Small intestine (tissue), 7 donors: ENCODE results near the gene B3GLCT. TPM values are rescaled to one million over a fixed set of nuclear protein-coding genes. Genes with fewer than 3 reads are reported as not detected.

Experiments used
- DNase-seq, 2 donors: peaks; one replicate each; pipeline versions ENCODE4 v3.0.0 to v3.0.0-alpha.2; 2013
- FAIRE-seq: peaks from 2 replicates; lab custom pipeline; 2012; peaks lifted over from hg19 to GRCh38; lab: Jason Lieb, UNC
- H3K27ac ChIP-seq, 3 donors: one replicate each; pipeline ENCODE4 v1.5.1; 2013; ENCODE audit warnings: low read length in 2 of 3, mild to moderate bottlenecking in 2 of 3, control low read depth in 1 of 3, inconsistent platforms in 1 of 3, low read depth in 1 of 3, moderate library complexity in 1 of 3
- H3K27me3 ChIP-seq, 3 donors: one replicate each; pipeline ENCODE4 v1.6.1; 2013; ENCODE audit warnings: low read length in 3 of 3, inconsistent platforms in 1 of 3; ENCODE audit not compliant: control insufficient read depth in 3 of 3, insufficient read depth in 3 of 3
- H3K36me3 ChIP-seq, 3 donors: one replicate each; pipeline ENCODE4 v1.6.1; 2013; ENCODE audit warnings: low read length in 3 of 3, inconsistent platforms in 1 of 3, low read depth in 1 of 3, mild to moderate bottlenecking in 1 of 3, moderate library complexity in 1 of 3; ENCODE audit not compliant: control insufficient read depth in 3 of 3, insufficient read depth in 2 of 3
- H3K4me1 ChIP-seq, 3 donors: one replicate each; pipeline ENCODE4 v1.6.1; 2013; ENCODE audit warnings: low read length in 2 of 3, inconsistent platforms in 1 of 3, low read depth in 1 of 3, mild to moderate bottlenecking in 1 of 3, moderate library complexity in 1 of 3; ENCODE audit not compliant: control insufficient read depth in 3 of 3, insufficient read depth in 2 of 3
- H3K4me3 ChIP-seq, 3 donors: one replicate each; pipeline ENCODE4 v1.5.1; 2013; ENCODE audit warnings: low read length in 3 of 3, control low read depth in 1 of 3, inconsistent platforms in 1 of 3, low read depth in 1 of 3, mild to moderate bottlenecking in 1 of 3, moderate library complexity in 1 of 3
- H3K9me3 ChIP-seq, 2 donors: one replicate each; pipeline ENCODE4 v1.6.1; 2013; ENCODE audit warnings: low read depth in 1 of 2, low read length in 1 of 2; ENCODE audit not compliant: control insufficient read depth in 2 of 2, insufficient read depth in 1 of 2
- WGBS, 3 donors: extraction: QIAGEN DNeasy Blood & Tissue Kit; methylation state at CpG; one replicate each; pipeline ENCODE4 v1.1.7; 2013; 5-methylcytosine and 5-hydroxymethylcytosine counted together
- polyA plus RNA-seq, 4 donors: library from polyadenylated mRNA; stranded (reverse) in 3 of 4; unstranded in 1 of 4; fragments of 200-250 nt in 3 of 4; fragments of 120-200 nt in 1 of 4; gene quantifications; one replicate each; pipeline versions ENCODE4 v1.2.1 to v1.2.3, GENCODE V29; 2013
- donor health status: healthy with polysubstance abuse.
- donor health status: control.
- donor health status: control.
- donor health status: Bipolar disorder and iron deficiency.
- donor health status: healthy.

The B3GLCT gene
- polyA plus RNA-seq, 4 donors = 1.6 to 6.1 (median 1.9) TPM

- H3K27me3 ChIP-seq = peaks cover 0 to 3% (median 0%) of the 10 kb centered on the region in 3 donors
- H3K4me1 ChIP-seq = peaks cover 0 to 8% (median 0%) of the 10 kb centered on the region in 3 donors
- H3K9me3 ChIP-seq = peaks cover 0 to 5% of the 10 kb centered on the region in 2 donors
- WGBS, 3 donors = 92 to 95% (median 95%) methylated on average over 6 of the region's 6 CpGs
- H3K27ac ChIP-seq = no peak overlapping the region
- H3K4me3 ChIP-seq = no peak overlapping the region
- FAIRE-seq (no peak), DNase-seq (no peak)
- no peaks in the 10 kb centered on the region for H3K36me3 ChIP-seq
These were observed 7.5 kb upstream of the B3GLCT start for GRCh38 chr13:31192306-31192705.

DNA sequence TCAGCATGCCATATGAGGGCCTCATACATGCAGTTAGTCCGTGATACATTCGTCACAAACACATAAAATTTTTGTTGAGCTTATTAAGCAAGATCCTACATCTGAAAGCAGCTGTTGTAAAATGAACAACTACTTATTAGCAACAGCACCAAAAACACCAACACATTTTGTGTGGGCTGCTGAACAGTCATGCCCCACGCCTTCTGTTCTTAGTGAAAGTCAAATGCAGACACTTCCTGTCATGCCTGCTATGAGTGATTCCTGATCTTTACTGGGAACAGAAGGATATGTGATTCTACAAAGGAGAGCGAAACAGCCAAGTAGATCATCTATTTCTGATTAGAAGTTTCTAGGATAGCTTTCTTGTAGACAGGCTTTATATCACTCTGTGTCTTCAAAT, 4.2 kb upstream of the B3GLCT start:
- no peaks in the 10 kb centered on the region for H3K9me3 ChIP-seq
- no peak for FAIRE-seq
- H3K4me3 ChIP-seq = no peak overlapping the region
- H3K27ac ChIP-seq = no peak overlapping the region
- H3K27me3 ChIP-seq = peaks cover 0 to 3% (median 0%) of the 10 kb centered on the region in 3 donors
- 89 to 95% (median 91%) methylated on average over 4 of the region's 4 CpGs for WGBS, 3 donors
- H3K36me3 ChIP-seq = no peaks in the 10 kb centered on the region
- peaks cover 0 to 16% (median 0%) of the 10 kb centered on the region in 3 donors for H3K4me1 ChIP-seq
- no peak for DNase-seq

DNA sequence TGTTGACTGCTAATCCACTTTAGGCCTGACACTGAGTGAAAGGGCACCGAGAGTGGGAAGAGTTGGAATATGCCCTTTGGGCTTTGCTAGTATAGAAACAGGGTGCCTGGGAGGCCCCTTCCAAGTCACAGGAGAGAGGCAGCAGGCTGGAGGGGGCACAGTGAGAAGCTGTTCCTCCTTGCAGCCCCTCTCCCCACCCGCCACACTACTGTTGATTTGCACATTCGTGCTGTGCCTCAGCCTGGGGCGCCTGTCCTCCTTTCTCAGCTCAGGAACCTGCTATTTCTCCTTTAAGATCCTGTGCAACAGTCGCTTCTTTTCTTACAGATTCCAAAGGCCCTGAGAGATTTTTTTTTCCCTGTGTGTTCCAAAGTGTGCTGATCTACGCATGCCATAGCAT, 2.8 kb upstream of the B3GLCT start:
- H3K9me3 ChIP-seq = no peaks in the 10 kb centered on the region
- no peak overlapping the region for H3K4me3 ChIP-seq
- H3K27ac ChIP-seq = peak overlapping the region in 1 of 3 donors; percentile 55
- 79 to 93% (median 86%) methylated on average over 6 of the region's 6 CpGs for WGBS, 3 donors
- H3K27me3 ChIP-seq = peaks cover 0 to 3% (median 0%) of the 10 kb centered on the region in 3 donors
- peak in 1 of 2 donors; percentile 57 for DNase-seq
- no peak for FAIRE-seq
- H3K4me1 ChIP-seq = peaks cover 2 to 16% (median 5%) of the 10 kb centered on the region in 3 donors
- H3K36me3 ChIP-seq = no peaks in the 10 kb centered on the region

DNA sequence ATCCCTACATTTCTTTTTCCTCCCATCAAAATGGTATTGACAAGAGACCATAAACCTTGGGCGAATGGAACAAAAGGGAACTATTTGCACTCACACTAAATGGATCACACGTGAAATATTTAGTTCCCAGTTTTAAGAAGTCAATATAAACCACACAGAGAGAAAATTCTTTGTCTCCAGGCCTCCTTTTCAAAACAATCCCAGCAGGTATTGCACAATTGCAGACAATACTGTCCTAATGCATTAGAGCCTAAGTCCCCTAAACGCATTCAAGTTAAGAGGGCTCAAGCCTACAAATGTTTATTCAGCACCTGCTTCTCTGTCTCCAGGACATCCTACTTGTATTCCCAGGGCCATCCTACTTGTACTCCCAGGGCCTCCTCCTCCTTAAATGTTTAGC, 1.3 kb upstream of the B3GLCT start:
- Histone ChIP-seq H3K27me3 (no peaks in the 10 kb centered on the region), H3K9me3 (no peaks in the 10 kb centered on the region), H3K36me3 (no peaks in the 10 kb centered on the region), H3K4me1 (peaks cover 2 to 16% (median 5%) of the 10 kb centered on the region in 3 donors), H3K4me3 (no peak overlapping the region), H3K27ac (no peak overlapping the region)
- 78 to 84% (median 81%) methylated on average over 3 of the region's 3 CpGs for WGBS, 3 donors
- no peak for DNase-seq
- FAIRE-seq = no peak

GRCh38 chr13:31199527-31199848, 287 bp upstream of the B3GLCT start:
- Histone ChIP-seq H3K9me3 (no peaks in the 10 kb centered on the region), H3K27ac (peak overlapping the region in 2 of 3 donors; percentile 98 to 99), H3K4me3 (peak overlapping the region in 2 of 3 donors; percentile 38 to 70), H3K4me1 (peaks cover 2 to 16% (median 5%) of the 10 kb centered on the region in 3 donors), H3K27me3 (no peaks in the 10 kb centered on the region), H3K36me3 (no peaks in the 10 kb centered on the region)
- DNase-seq (no peak), FAIRE-seq (no peak)
- WGBS, 3 donors = 1 to 7% (median 4%) methylated on average over 8 to 15 of the region's 15 CpGs

GRCh38 chr13:31200637-31200971, 829 bp downstream of the B3GLCT start:
- peaks cover 2 to 16% (median 5%) of the 10 kb centered on the region in 3 donors for H3K4me1 ChIP-seq
- peak overlapping the region; percentile 64 to 79 (median 70) for H3K4me3 ChIP-seq
- no peaks in the 10 kb centered on the region for H3K27me3 ChIP-seq
- 0 to 1% (median 0%) methylated on average over 22 to 34 of the region's 34 CpGs for WGBS, 3 donors
- peak overlapping the region; percentile 81 to 99 (median 98) for H3K27ac ChIP-seq
- peak; percentile 39 to 87 for DNase-seq
- H3K9me3 ChIP-seq = no peaks in the 10 kb centered on the region
- no peak for FAIRE-seq
- no peaks in the 10 kb centered on the region for H3K36me3 ChIP-seq

DNA sequence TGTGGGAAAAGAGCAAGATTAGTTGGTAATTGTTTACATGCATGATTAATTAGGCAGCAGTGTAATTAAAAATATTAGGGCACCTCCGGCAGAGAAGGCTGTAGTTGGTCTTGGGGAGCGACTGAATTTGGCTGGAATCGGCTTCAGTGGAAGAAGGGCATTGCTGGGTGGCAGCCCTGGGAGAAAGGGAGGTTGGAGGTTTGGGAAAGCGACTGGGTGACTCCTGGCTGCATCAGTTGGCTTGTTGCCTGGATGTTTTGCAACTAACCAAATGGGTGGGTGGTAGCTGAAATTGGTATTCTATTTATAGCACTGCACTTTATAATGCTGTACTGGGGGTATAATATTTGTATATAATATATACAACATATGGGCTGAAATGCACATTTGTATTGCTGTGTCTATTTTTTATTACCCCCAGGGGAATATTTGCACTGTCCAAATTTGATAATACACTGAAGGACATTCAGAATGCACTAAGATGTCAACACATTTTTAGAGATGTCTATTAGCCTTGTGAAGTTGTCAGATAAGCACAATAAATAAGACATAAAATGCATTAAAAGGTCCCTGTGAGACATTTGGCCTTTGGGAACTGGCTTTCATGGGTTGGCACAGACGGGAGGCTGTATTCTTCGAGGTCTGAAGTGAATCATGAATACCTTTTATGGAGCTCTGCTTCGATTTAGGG, 1.7 kb downstream of the B3GLCT start:
- peak overlapping the region in 2 of 3 donors; percentile 64 to 70 for H3K4me3 ChIP-seq
- H3K36me3 ChIP-seq = no peaks in the 10 kb centered on the region
- H3K27me3 ChIP-seq = no peaks in the 10 kb centered on the region
- H3K9me3 ChIP-seq = no peaks in the 10 kb centered on the region
- whole genome bisulfite sequencing, 3 donors = 30 to 50% (median 42%) methylated on average over 7 of the region's 7 CpGs
- no peak overlapping the region for H3K27ac ChIP-seq
- H3K4me1 ChIP-seq = peaks cover 2 to 16% (median 5%) of the 10 kb centered on the region in 3 donors
- FAIRE-seq (no peak), DNase-seq (no peak)

DNA sequence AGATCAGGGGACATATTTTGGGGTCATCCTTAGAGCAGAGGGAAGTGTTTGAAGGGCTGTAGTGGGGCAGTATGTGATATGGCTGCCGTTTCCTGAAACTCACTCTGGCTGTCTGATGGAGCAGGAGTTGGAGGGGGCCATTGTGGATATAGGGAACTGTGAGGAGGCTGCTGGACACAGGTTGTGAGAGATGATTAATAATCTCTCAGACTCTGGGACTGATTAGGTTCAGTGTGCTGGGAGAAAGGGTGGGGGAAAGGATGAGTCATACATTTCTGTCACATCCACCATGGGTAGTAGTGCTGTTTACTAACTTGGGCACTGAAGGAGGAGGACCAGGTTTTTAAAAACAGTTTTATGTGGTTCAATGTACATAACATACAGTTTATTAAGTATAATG, 4.8 kb downstream of the B3GLCT start:
- H3K36me3 ChIP-seq = no peaks in the 10 kb centered on the region
- H3K4me1 ChIP-seq = peaks cover 0 to 5% (median 2%) of the 10 kb centered on the region in 3 donors
- H3K4me3 ChIP-seq = no peak overlapping the region
- DNase-seq (peak in 1 of 2 donors; percentile 17), FAIRE-seq (no peak)
- WGBS, 3 donors = 77 to 91% (median 82%) methylated on average over 1 of the region's 1 CpG
- H3K27ac ChIP-seq = no peak overlapping the region
- H3K27me3 ChIP-seq = no peaks in the 10 kb centered on the region
- H3K9me3 ChIP-seq = no peaks in the 10 kb centered on the region
